Measurements from ENCODE around the gene TCL1B. TPM values are rescaled to one million over a fixed set of nuclear protein-coding genes. Genes with fewer than 3 reads are reported as not detected.
A peak's percentile ranks its signal among the peaks of the same experiment; 100 is the strongest.

TCL1B gene
- total and polyA plus RNA-seq, 2 donors (not counting 1 experiment from before 2014, with no cell fraction given) = 5.7 to 9.6 TPM

GRCh38 chr14:95675486-95675885 is 10.7 kb upstream of the TCL1B start:
- intact Hi-C loops (cut with micrococcal nuclease) = no loop called here
- no peak for DNase-seq
- Mint-ChIP-seq H3K27me3 (peaks cover 16% of the 10 kb centered on the region), H3K9me3 (ENCODE audit: insufficient read depth) (no peaks in the 10 kb centered on the region), H3K4me3 (no peak overlapping the region), H3K27ac (peak overlapping the region; percentile 1), H3K4me1 (peaks cover 43% of the 10 kb centered on the region)
- Histone ChIP-seq H3K27ac (ENCODE audit: low read length in 2 of 2) (no peak overlapping the region), H2AFZ (ENCODE audit: insufficient read depth, low read depth, low read length, poor library complexity, severe bottlenecking) (no peak overlapping the region), H3K4me1 (ENCODE audit: control insufficient read depth in 2 of 2, insufficient read depth in 2 of 2, low read length in 2 of 2) (peaks cover 27 to 38% of the 10 kb centered on the region in 2 donors), H4K20me1 (ENCODE audit: control insufficient read depth, insufficient read depth, low read length, poor library complexity, severe bottlenecking) (no peaks in the 10 kb centered on the region), H3K4me2 (replicated peaks; ENCODE audit: low read depth, low read length, poor library complexity, severe bottlenecking) (no peak overlapping the region), H3K9ac (ENCODE audit: low read length) (no peak overlapping the region), H3K4me3 (ENCODE audit: control extremely low read depth in 1 of 5, extremely low read depth in 1 of 5, insufficient read depth in 1 of 5, low read depth in 2 of 5, low read length in 4 of 5) (no peak overlapping the region), H3K79me2 (ENCODE audit: control insufficient read depth, insufficient read depth, low read length) (peaks cover 4% of the 10 kb centered on the region), H3K27me3 (replicated peaks in 1 of 4; ENCODE audit: control extremely low read depth in 1 of 4, control insufficient read depth in 3 of 4, insufficient read depth in 4 of 4, low read length in 3 of 4) (no peaks in the 10 kb centered on the region), H3K36me3 (replicated peaks in 1 of 2; ENCODE audit: control extremely low read depth in 1 of 2, control insufficient read depth in 1 of 2, extremely low read depth in 1 of 2, insufficient read depth in 2 of 2, low read length in 1 of 2) (no peaks in the 10 kb centered on the region), H3K9me3 (ENCODE audit: control extremely low read depth in 1 of 3, control insufficient read depth in 2 of 3, insufficient read depth in 1 of 3, low read length in 2 of 3) (peaks cover 0 to 7% (median 0%) of the 10 kb centered on the region in 3 donors)
- WGBS (ENCODE audit: insufficient coverage) = 57% methylated on average over 2 of the region's 4 CpGs
- TF ChIP-seq CTCF (IDR thresholded peaks at IDR 0.05) = no peak
- TF ChIP-seq EZH2 (IDR thresholded peaks at IDR 0.05; ENCODE audit: borderline replicate concordance, insufficient read depth, low read depth, low read length, poor library complexity, severe bottlenecking) = no peak
- CTCF ChIA-PET = no interaction called here
- POLR2A ChIA-PET = no interaction called here
- ATAC-seq (ENCODE audit: low read depth) = no peak

- ChIA-PET POLR2A (no interaction called here), CTCF (interaction anchor here (1.0 kb wide), 1 partner anchor 96 kb away, joined by 3 read pairs; no protein-coding TSS in a partner anchor)
- Mint-ChIP-seq H3K27me3 (peaks cover 16% of the 10 kb centered on the region), H3K27ac (no peak overlapping the region), H3K4me3 (no peak overlapping the region), H3K9me3 (ENCODE audit: insufficient read depth) (no peaks in the 10 kb centered on the region), H3K4me1 (peaks cover 47% of the 10 kb centered on the region)
- H3K4me2 ChIP-seq (replicated peaks; ENCODE audit: low read depth, low read length, poor library complexity, severe bottlenecking) = peak overlapping the region; percentile 23
- no peaks in the 10 kb centered on the region for H4K20me1 ChIP-seq (ENCODE audit: control insufficient read depth, insufficient read depth, low read length, poor library complexity, severe bottlenecking)
- no peaks in the 10 kb centered on the region for H3K27me3 ChIP-seq (replicated peaks in 1 of 4; ENCODE audit: control extremely low read depth in 1 of 4, control insufficient read depth in 3 of 4, insufficient read depth in 4 of 4, low read length in 3 of 4)
- no peak overlapping the region for H3K27ac ChIP-seq (ENCODE audit: low read length in 2 of 2)
- H3K36me3 ChIP-seq (replicated peaks in 1 of 2; ENCODE audit: control extremely low read depth in 1 of 2, control insufficient read depth in 1 of 2, extremely low read depth in 1 of 2, insufficient read depth in 2 of 2, low read length in 1 of 2) = no peaks in the 10 kb centered on the region
- H2AFZ ChIP-seq (ENCODE audit: insufficient read depth, low read depth, low read length, poor library complexity, severe bottlenecking) = no peak overlapping the region
- intact Hi-C loops (cut with micrococcal nuclease) = no loop called here
- no peak for DNase-seq
- H3K4me1 ChIP-seq (ENCODE audit: control insufficient read depth in 2 of 2, insufficient read depth in 2 of 2, low read length in 2 of 2) = peaks cover 36 to 47% of the 10 kb centered on the region in 2 donors
- H3K9ac ChIP-seq (ENCODE audit: low read length) = no peak overlapping the region
- no peak for ATAC-seq (ENCODE audit: low read depth)
- H3K4me3 ChIP-seq (ENCODE audit: control extremely low read depth in 1 of 5, extremely low read depth in 1 of 5, insufficient read depth in 1 of 5, low read depth in 2 of 5, low read length in 4 of 5) = no peak overlapping the region
- no peaks in the 10 kb centered on the region for H3K79me2 ChIP-seq (ENCODE audit: control insufficient read depth, insufficient read depth, low read length)
- whole genome bisulfite sequencing (ENCODE audit: insufficient coverage) = no CpG with 5 or more reads among the region's 4 CpGs
- H3K9me3 ChIP-seq (ENCODE audit: control extremely low read depth in 1 of 3, control insufficient read depth in 2 of 3, insufficient read depth in 1 of 3, low read length in 2 of 3) = peaks cover 0 to 7% (median 0%) of the 10 kb centered on the region in 3 donors
- TF ChIP-seq EZH2 (IDR thresholded peaks at IDR 0.05; ENCODE audit: borderline replicate concordance, insufficient read depth, low read depth, low read length, poor library complexity, severe bottlenecking) (no peak), CTCF (IDR thresholded peaks at IDR 0.05) (no peak)
These were observed 8.9 kb upstream of the TCL1B start for GRCh38 chr14:95677179-95677835.

Data from B cell (primary cell).